HepG2 (cell line): ENCODE measurements around the gene CELF6. TPM values are rescaled to one million over a fixed set of nuclear protein-coding genes. Genes with fewer than 3 reads are reported as not detected.

Experiments used
- ATAC-seq: fragments of 200-7000 bp; cut with Tn5 transposase; 3 replicates; pipeline ENCODE4 v1.9.1; 2020; ENCODE audit warnings: mild to moderate bottlenecking, moderate library complexity
- BruUV-seq: library from RNA; stranded (reverse); fragments of 400-500 nt; replicated peaks from 2 replicates; lab custom pipeline; 2021; lab: Mats Ljungman, UMichigan
- CTCF ChIA-PET: fragments of 300-600 bp; formaldehyde crosslinking; extraction: SDS; loops from one replicate; lab custom pipeline; 2021; ENCODE audit warnings: low total read pairs, inconsistent platforms, low intra/inter-chr PET ratio; lab: Yijun Ruan, JAX
- POLR2A ChIA-PET: fragments of 350-600 bp; sonication (Branson Sonifier 250); formaldehyde crosslinking; loops from one replicate; lab custom pipeline; 2020; ENCODE audit warnings: antibody characterized with exemption, inconsistent platforms; lab: Yijun Ruan, JAX
- DNase-seq: peaks from one replicate; pipeline ENCODE4 v3.0.0-alpha.2; 2015; ENCODE audit warnings: low spot score
- FAIRE-seq: peaks from 3 replicates; lab custom pipeline; 2011; peaks lifted over from hg19 to GRCh38; lab: Jason Lieb, UNC
- H2AFZ ChIP-seq: one replicate; pipeline ENCODE4 v1.6.1; 2011; ENCODE audit warnings: low read length, inconsistent platforms
- H3K27ac ChIP-seq: fragments of 300-600 bp; 3 replicates; pipeline ENCODE4 v1.8.0; 2011; ENCODE audit warnings: mixed run types, mild to moderate bottlenecking, mixed read lengths, low read length, inconsistent platforms; ENCODE audit not compliant: insufficient read depth; ENCODE audit errors: extremely low read length
- H3K27me3 ChIP-seq, 2 experiments: fragments of 200-600 bp in 1 of 2; 2 replicates in 1 of 2; 3 replicates in 1 of 2; pipeline versions ENCODE4 v1.6.0 to v1.8.0; 2011; ENCODE audit warnings: low read length in 2 of 2, mild to moderate bottlenecking in 2 of 2, moderate library complexity in 2 of 2, inconsistent platforms in 1 of 2; ENCODE audit not compliant: insufficient read depth in 2 of 2, control insufficient read depth in 1 of 2
- H3K36me3 ChIP-seq, 2 experiments: fragments of 200-600 bp in 1 of 2; replicated peaks in 1 of 2; 2 replicates in 1 of 2; 3 replicates in 1 of 2; pipeline versions ENCODE4 v1.5.1 to v1.8.0; 2011; ENCODE audit warnings: low read length in 2 of 2, inconsistent platforms in 1 of 2; ENCODE audit not compliant: insufficient read depth in 2 of 2, control insufficient read depth in 1 of 2
- H3K4me1 ChIP-seq: 2 replicates; pipeline ENCODE4 v1.5.1; 2012; ENCODE audit warnings: low read length, inconsistent platforms; ENCODE audit not compliant: insufficient read depth
- H3K4me2 ChIP-seq: 2 replicates; pipeline ENCODE4 v1.6.0; 2011; ENCODE audit warnings: low read depth, low read length, inconsistent platforms
- H3K4me3 ChIP-seq, 3 experiments: fragments of 200-600 bp in 1 of 3; sonication (generic), shearing (Covaris generic) in 1 of 3; replicated peaks in 1 of 3; 2 replicates each; pipeline ENCODE4 v1.5.1; 2011 to 2016; ENCODE audit warnings: low read length in 3 of 3, inconsistent platforms in 2 of 3, low read depth in 2 of 3, mild to moderate bottlenecking in 2 of 3, control low read depth in 1 of 3, mixed read lengths in 1 of 3; ENCODE audit not compliant: insufficient read depth in 1 of 3
- H3K79me2 ChIP-seq: one replicate; pipeline ENCODE4 v1.6.1; 2011; ENCODE audit warnings: low read length, inconsistent platforms; ENCODE audit not compliant: insufficient read depth
- H3K9ac ChIP-seq: 2 replicates; pipeline ENCODE4 v1.6.0; 2011; ENCODE audit warnings: mild to moderate bottlenecking, low read depth, low read length, inconsistent platforms; ENCODE audit not compliant: insufficient read depth
- H3K9me3 ChIP-seq: 2 replicates; pipeline ENCODE4 v1.5.1; 2012; ENCODE audit warnings: mild to moderate bottlenecking, low read length
- H4K20me1 ChIP-seq: 2 replicates; pipeline ENCODE4 v1.6.0; 2011; ENCODE audit warnings: inconsistent platforms, mild to moderate bottlenecking, low read length, moderate library complexity; ENCODE audit not compliant: insufficient read depth
- DZIP1 ChIP-seq: sonication (generic); formaldehyde crosslinking; IDR thresholded peaks from 2 replicates; pipeline ENCODE4 v1.5.0; 2020; ENCODE audit warnings: mild to moderate bottlenecking, missing genetic modification reagents
- ETV5 ChIP-seq: IDR thresholded peaks from 2 replicates; pipeline ENCODE4 v1.6.1; 2018; ENCODE audit warnings: missing biosample characterization, missing genetic modification reagents, inconsistent platforms, borderline replicate concordance
- GMEB2 ChIP-seq: IDR thresholded peaks from 2 replicates; pipeline ENCODE4 v1.6.1; 2016; ENCODE audit warnings: missing biosample characterization, missing genetic modification reagents, low read depth
- NR1H2 ChIP-seq: sonication (generic); formaldehyde crosslinking; IDR thresholded peaks from 2 replicates; pipeline ENCODE4 v1.8.1; 2022; ENCODE audit warnings: low read depth, missing genetic modification reagents, borderline replicate concordance
- RARA ChIP-seq: IDR thresholded peaks from 2 replicates; pipeline ENCODE4 v1.6.1; 2016; ENCODE audit warnings: missing genetic modification reagents, missing compliant biosample characterization
- RFXANK ChIP-seq: IDR thresholded peaks from 2 replicates; pipeline ENCODE4 v1.6.1; 2016
- SYNCRIP ChIP-seq: fragments of 200-400 bp; formaldehyde crosslinking; IDR thresholded peaks from 2 replicates; pipeline ENCODE4 v1.6.1; 2018; ENCODE audit warnings: mild to moderate bottlenecking, low read depth, low read length; ENCODE audit not compliant: insufficient read depth
- THAP7 ChIP-seq: sonication (generic); formaldehyde crosslinking; IDR thresholded peaks from 2 replicates; pipeline ENCODE4 v1.8.1; 2023; ENCODE audit warnings: mild to moderate bottlenecking, missing genetic modification reagents
- ZFP36L2 ChIP-seq: sonication (generic); formaldehyde crosslinking; IDR thresholded peaks from 2 replicates; pipeline ENCODE4 v1.4.0; 2020; ENCODE audit warnings: missing genetic modification reagents
- ZFP62 ChIP-seq: sonication (generic); formaldehyde crosslinking; IDR thresholded peaks from 2 replicates; pipeline ENCODE4 v1.4.0; 2020; ENCODE audit warnings: missing genetic modification reagents
- ZMAT3 ChIP-seq: sonication (generic); formaldehyde crosslinking; conservative IDR thresholded peaks from 2 replicates; pipeline ENCODE4 v1.7.0; 2021; ENCODE audit warnings: missing genetic modification reagents
- ZNF121 ChIP-seq: sonication (generic); formaldehyde crosslinking; IDR thresholded peaks from 2 replicates; pipeline ENCODE4 v1.5.0; 2020; ENCODE audit warnings: mild to moderate bottlenecking, missing genetic modification reagents
- ZNF414 ChIP-seq: sonication (generic); formaldehyde crosslinking; IDR thresholded peaks from 2 replicates; pipeline ENCODE4 v1.5.0; 2020; ENCODE audit warnings: missing genetic modification reagents
- ZNF749 ChIP-seq: sonication (generic); formaldehyde crosslinking; IDR thresholded peaks from 2 replicates; pipeline ENCODE4 v1.8.0; 2022; ENCODE audit warnings: mild to moderate bottlenecking, missing genetic modification reagents, moderate library complexity, borderline replicate concordance
- WGBS: methylation state at CpG from one replicate; pipeline ENCODE4 v1.1.6; 2017; ENCODE audit warnings: low lambda C conversion rate; 5-methylcytosine and 5-hydroxymethylcytosine counted together
- in situ Hi-C: cut with HindIII; loops from 2 replicates; pipeline ENCODE4 v1.10.0; 2017; ENCODE audit warnings: low pct_unique_long_range_greater_than_20kb; ENCODE audit not compliant: extremely low pct_ligation_motif_present
- intact Hi-C: fragments of 100-400 bp; cut with micrococcal nuclease; formaldehyde crosslinking; loops from one replicate; pipeline ENCODE4 v1.10.0; 2022; ENCODE audit not compliant: unreplicated experiment
- polyA plus RNA-seq, 8 experiments: library from polyadenylated mRNA; depleted of rRNA in 3 of 8; stranded (reverse) in 7 of 8; unstranded in 1 of 8; fragments of >200 nt; fragmentation: Illumina TruSeq in 4 of 8; extraction: Trizol in 4 of 8; gene quantifications; 2 replicates each; pipeline versions ENCODE4 v1.2.1 to v1.2.3, GENCODE V29; 2011 to 2016; ENCODE audit warnings: low read depth in 4 of 8, missing spikeins in 1 of 8, mixed read lengths in 1 of 8; ENCODE audit not compliant: insufficient read depth in 1 of 8
- total RNA-seq, 5 experiments: library from RNA; depleted of rRNA; stranded (reverse); fragments of >200 nt; fragmentation: Illumina TruSeq; extraction: Trizol; gene quantifications; 2 replicates each; pipeline ENCODE4 v1.2.3, GENCODE V29; 2016; ENCODE audit warnings: low read depth in 1 of 5

CELF6 gene
- total and polyA plus RNA-seq, 2 of the 13 experiments (the other 11 are each of a cell fraction or from before 2014, with no cell fraction given) = 0.49 to 0.94 TPM

- TF ChIP-seq ZNF414 (CRISPR knock-in tag) = no peak
- TF ChIP-seq GMEB2 = no peak
- TF ChIP-seq ZMAT3 (CRISPR knock-in tag) = no peak
- no peak for TF ChIP-seq ZFP36L2
- TF ChIP-seq ETV5 (CRISPR knock-in tag) = no peak
Observed at GRCh38 chr15:72271895-72272212, 48.1 kb downstream of the CELF6 start (continued).

GRCh38 chr15:72271221-72271620, 48.7 kb downstream of the CELF6 start:
- ChIA-PET POLR2A (no interaction called here), CTCF (no interaction called here)
- no peak overlapping the region for H3K4me3 ChIP-seq
- BruUV-seq = no TSS peak
- intact Hi-C loops = no loop called here
- no peaks in the 10 kb centered on the region for H3K79me2 ChIP-seq
- no peak overlapping the region for H3K9ac ChIP-seq
- peaks cover 0 to 2% of the 10 kb centered on the region in 2 experiments; a peak in 3 of 5 replicates for H3K27me3 ChIP-seq
- in situ Hi-C loops = no loop called here
- no peaks in the 10 kb centered on the region for H3K9me3 ChIP-seq
- no peaks in the 10 kb centered on the region for H3K4me1 ChIP-seq
- ATAC-seq (no peak), DNase-seq (no peak), FAIRE-seq (no peak)
- H3K4me2 ChIP-seq = no peak overlapping the region
- no peaks in the 10 kb centered on the region for H3K36me3 ChIP-seq
- no peaks in the 10 kb centered on the region for H4K20me1 ChIP-seq
- TF ChIP-seq ZNF121 = no peak
- TF ChIP-seq ZFP62 (CRISPR knock-in tag) = no peak
- TF ChIP-seq GMEB2 = no peak
- no peak for TF ChIP-seq SYNCRIP
- no peak for TF ChIP-seq THAP7 (CRISPR knock-in tag)
- TF ChIP-seq DZIP1 = no peak
- no peak for TF ChIP-seq RARA (CRISPR knock-in tag)
- no peak for TF ChIP-seq RFXANK (CRISPR knock-in tag)
- no peak for TF ChIP-seq NR1H2 (CRISPR knock-in tag)
- no peak for TF ChIP-seq ZNF749 (CRISPR knock-in tag)
- WGBS = 50% methylated on average over 4 of the region's 4 CpGs
- H3K27ac ChIP-seq = no peak overlapping the region
- H2AFZ ChIP-seq = no peak overlapping the region
